ENCODE measurements around the gene UBN1. TPM values are rescaled to one million over a fixed set of nuclear protein-coding genes. Genes with fewer than 3 reads are reported as not detected.

UBN1 gene
- total RNA-seq, 1 donor from 2014 or later = 39.4 TPM

GRCh38 chr16:4913774-4914525, 66.7 kb downstream of the UBN1 start:
- Mint-ChIP-seq H3K27me3 (no peaks in the 10 kb centered on the region), H3K27ac (peak overlapping the region; percentile 70), H3K36me3 (no peaks in the 10 kb centered on the region), H3K9me3 (no peaks in the 10 kb centered on the region), H3K4me1 (ENCODE audit: unreplicated experiment) (peaks cover 5% of the 10 kb centered on the region), H3K4me3 (no peak overlapping the region)
- TF ChIP-seq CTCF (conservative IDR thresholded peaks at IDR 0.05) = no peak
- no peak for DNase-seq (ENCODE audit: extremely low spot score, unreplicated experiment)

GRCh38 chr16:4914528-4915225, 67.4 kb downstream of the UBN1 start:
- Mint-ChIP-seq H3K9me3 (no peaks in the 10 kb centered on the region), H3K36me3 (no peaks in the 10 kb centered on the region), H3K4me3 (no peak overlapping the region), H3K27ac (peak overlapping the region; percentile 50), H3K4me1 (ENCODE audit: unreplicated experiment) (peaks cover 5% of the 10 kb centered on the region), H3K27me3 (no peaks in the 10 kb centered on the region)
- no peak for TF ChIP-seq CTCF (conservative IDR thresholded peaks at IDR 0.05)
- no peak for DNase-seq (ENCODE audit: extremely low spot score, unreplicated experiment)

- Mint-ChIP-seq H3K36me3 (no peaks in the 10 kb centered on the region), H3K27ac (peak overlapping the region; percentile 50), H3K9me3 (no peaks in the 10 kb centered on the region)
Measured at GRCh38 chr16:4915226-4915761, 68.0 kb downstream of the UBN1 start.

GRCh38 chr16:4917117-4917516, 69.8 kb downstream of the UBN1 start:
- peak overlapping the region; percentile 97 for H3K27ac Mint-ChIP-seq
- peaks cover 5% of the 10 kb centered on the region for H3K4me1 Mint-ChIP-seq (ENCODE audit: unreplicated experiment)
- H3K4me3 Mint-ChIP-seq = peak overlapping the region; percentile 53
- no peak for DNase-seq (ENCODE audit: extremely low spot score, unreplicated experiment)
- no peaks in the 10 kb centered on the region for H3K9me3 Mint-ChIP-seq
- no peaks in the 10 kb centered on the region for H3K27me3 Mint-ChIP-seq
- no peaks in the 10 kb centered on the region for H3K36me3 Mint-ChIP-seq
- TF ChIP-seq CTCF (conservative IDR thresholded peaks at IDR 0.05) = no peak

More at GRCh38 chr16:4915226-4915761, 68.0 kb downstream of the UBN1 start:
- H3K27me3 Mint-ChIP-seq = no peaks in the 10 kb centered on the region
- TF ChIP-seq CTCF (conservative IDR thresholded peaks at IDR 0.05) = no peak
- DNase-seq (ENCODE audit: extremely low spot score, unreplicated experiment) = no peak
- no peak overlapping the region for H3K4me3 Mint-ChIP-seq
- peaks cover 5% of the 10 kb centered on the region for H3K4me1 Mint-ChIP-seq (ENCODE audit: unreplicated experiment)

- Mint-ChIP-seq H3K27me3 (no peaks in the 10 kb centered on the region), H3K4me1 (ENCODE audit: unreplicated experiment) (peaks cover 14% of the 10 kb centered on the region), H3K4me3 (peak overlapping the region; percentile 65), H3K27ac (peak overlapping the region; percentile 97), H3K36me3 (no peaks in the 10 kb centered on the region), H3K9me3 (no peaks in the 10 kb centered on the region)
- no peak for DNase-seq (ENCODE audit: extremely low spot score, unreplicated experiment)
- no peak for TF ChIP-seq CTCF (conservative IDR thresholded peaks at IDR 0.05)
Measured at GRCh38 chr16:4918781-4919251, 71.5 kb downstream of the UBN1 start.
